HG03066 (cell line): ENCODE data around the gene DPM2.

ENCODE experiments used
- ATAC-seq: cut with Tn5 transposase; IDR thresholded peaks from one replicate; pipeline ENCODE4 v1.9.1; 2021; ENCODE audit warnings: low read depth; ENCODE audit not compliant: unreplicated experiment

Gene DPM2

DNA sequence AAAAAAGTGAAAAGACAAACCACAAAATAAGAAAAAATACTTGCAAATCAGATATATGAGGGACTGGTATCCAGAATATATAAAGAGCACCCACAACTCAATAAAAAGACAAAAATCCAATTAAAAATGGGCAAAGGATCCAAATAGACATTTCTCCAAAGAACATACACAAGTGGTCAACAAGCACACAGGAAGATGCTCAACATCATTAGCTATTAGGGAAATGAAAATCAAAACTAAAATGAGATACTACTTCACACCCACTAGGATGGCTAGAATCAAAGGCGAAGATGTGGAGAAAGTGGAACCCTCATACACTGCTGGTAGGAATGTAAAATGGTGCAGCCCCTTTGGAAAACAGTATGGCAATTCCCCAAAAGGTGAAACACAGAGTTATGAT, 21.1 kb upstream of the DPM2 start:
- ATAC-seq = no peak

DNA sequence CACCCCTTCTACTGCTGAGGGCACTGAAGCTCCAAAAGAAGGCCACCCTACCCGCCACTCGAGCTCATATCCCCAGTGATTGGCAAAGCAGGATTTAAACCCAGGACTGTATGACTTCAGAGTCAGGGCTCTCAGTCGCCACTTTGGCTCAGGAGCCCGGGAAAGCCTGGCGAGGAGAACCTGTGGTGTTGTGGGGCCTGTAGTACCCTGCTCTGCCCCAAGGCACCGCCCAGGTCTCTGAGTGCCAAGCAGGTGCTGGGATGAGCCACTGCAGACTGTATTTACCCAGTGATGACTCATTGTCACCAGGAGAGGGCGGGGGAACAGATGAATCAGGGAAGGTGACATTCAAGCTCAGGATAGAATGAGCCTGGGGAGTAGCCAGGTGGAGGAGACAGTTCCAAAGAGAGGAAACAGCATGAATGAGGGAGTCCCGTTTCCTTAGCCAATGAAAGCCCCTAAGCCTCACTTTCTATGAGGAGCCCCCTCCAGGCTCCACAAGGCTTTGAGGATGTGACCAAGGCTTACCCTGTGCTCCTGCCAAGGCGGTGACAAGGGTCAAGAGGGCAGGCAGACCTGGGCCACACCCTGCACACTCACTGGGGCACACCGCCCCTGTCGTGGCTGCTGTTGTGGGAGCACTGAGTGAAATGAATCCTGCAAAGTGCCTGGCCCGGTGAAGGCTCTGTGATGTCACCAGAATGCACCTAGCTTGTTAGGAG, 17.8 kb upstream of the DPM2 start:
- no peak for ATAC-seq

DNA sequence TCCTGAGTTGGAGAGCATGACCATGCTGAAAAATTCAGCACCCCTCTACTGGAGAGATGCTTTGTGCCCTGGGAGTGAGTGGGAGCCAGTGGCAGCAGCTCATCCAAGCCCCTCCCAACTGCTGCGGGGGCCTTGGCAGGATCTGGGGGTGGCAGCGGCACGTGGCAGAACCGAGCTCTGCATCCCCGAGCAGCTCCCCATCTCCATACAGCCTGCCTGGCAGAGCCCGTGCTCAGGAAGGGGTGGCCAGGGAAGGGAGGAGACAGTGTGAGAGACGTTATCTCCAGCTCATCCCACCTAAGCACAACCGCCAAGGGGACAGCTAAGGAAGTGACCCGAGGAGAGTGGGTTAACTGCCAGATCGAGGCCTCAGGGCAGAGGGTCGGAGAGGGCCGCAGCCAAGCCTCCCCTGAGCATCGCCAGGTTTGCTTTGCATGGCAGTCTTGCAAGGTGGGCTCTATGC, 17.2 kb upstream of the DPM2 start:
- ATAC-seq = no peak

DNA sequence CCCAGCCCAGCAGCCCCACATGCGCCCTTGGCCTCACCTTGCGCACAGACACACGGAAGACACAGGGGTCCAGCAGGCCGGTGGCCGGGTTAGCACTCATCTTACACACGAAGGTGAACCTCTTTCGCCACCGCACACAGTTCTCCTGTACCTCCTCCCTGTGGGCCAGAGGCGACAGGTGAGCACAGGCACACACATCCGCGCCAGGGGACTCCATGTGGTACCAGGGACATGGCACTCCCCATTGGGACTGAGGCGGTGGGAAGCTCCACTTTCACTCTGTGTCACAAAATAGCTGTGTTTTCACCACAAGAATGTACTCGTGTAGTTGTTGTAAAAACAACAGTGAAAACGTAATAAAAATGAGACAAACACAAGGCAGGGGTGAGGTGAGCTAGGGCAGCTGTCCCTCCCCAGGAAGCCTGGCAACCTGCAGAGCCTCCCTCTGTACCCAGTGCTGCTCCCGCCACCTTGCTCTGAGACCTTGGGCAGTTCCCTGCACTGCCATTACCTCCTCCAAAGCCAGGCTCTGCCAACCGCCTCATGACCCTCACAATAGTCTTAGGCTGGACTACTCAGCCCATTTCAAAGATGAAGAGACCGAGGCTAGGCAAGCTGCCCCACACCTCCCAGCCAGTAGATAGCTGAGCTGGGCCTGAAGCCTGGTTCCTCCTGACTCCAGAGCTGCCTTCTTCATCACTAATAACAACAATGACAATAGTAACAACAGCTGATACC, 16.3 kb upstream of the DPM2 start:
- ATAC-seq = no peak

DNA sequence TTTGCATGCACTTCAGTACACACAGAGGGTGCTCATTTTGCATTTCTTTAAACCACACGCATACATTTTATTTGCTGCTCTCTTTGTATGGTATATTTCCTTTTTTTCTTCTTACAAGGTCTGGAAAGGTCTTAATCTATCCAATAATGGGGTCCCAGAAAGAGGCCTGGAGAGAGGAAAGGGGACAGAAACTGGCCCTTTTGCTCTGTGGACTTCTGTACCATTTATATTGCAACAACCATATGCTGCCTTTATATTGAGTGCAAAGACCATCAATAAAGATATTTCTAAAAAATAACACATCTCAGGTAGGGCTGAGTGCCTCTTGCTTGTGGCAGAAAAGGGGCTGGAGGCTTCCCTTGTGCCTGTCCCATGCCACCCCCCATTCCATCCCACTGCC, 15.5 kb upstream of the DPM2 start:
- ATAC-seq = no peak

DNA sequence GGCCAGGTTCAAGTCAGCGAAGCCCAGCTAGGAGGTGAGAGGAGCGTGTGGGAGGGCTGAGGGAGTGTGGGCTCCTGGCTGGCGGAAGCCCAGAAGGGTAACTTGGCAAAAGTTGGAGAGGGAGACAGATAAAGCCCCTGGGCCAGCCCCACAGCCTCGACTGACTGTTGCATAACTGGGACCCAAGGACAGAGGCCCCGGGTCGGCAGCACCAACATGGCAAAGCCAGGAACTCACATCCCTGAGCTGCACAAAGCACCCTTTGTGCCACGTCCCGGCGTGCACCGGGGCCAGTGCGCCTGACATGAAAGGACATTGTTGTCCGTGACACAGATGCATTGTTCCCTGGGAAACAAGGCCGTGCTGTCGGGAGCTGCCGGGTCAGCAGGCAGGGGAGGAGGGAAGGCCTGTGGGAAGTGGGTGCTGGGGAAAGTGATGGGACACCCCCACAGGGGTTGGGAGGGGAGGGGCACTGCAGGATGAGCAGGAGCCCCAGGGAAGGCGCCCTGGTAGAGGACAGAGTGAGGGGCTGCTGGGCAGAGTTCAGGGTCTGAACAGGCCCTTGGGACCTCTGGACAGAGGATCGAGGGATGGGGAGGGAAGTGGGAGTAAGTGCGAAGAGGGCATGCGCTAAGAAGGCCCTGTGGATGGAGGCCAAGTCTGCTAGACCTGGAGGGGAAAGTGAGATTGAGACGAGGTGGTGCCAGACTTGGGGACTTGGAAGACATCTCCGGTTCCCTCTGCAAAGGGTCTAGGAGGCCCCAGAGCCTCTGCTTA, 13.0 kb upstream of the DPM2 start:
- no peak for ATAC-seq

DNA sequence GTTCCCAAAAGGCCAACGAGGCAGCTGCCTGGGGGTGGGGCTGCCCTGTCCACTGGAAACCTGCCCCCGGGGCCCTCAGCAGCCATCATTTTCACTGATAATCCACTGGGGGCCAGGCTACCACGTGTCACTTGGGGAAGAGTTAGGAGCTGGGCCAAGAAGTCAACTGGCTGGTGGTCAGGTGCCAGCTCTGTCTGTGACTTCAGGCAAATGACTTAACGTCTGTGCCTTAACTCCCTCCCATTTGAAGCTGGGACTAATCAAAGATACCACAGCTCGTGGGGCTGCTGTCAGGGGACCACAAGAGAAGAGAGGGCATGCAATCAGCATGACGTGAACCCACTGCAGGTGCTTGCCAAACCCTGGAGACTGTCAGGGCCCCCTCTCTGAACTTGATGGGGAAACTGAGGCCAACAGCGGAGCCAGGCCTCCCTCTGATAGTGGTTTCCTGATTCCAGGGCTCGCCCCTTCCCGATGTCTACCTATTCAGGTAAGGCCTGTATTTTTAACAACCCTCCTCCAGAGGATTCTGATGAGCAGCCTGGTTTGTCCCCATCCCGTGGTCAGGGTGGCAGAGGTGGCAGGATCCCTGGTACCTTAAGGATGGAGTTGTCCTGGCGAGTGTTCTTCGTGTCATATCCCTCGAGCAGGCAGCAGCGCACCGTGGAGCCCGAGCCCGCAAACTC, 12.3 kb upstream of the DPM2 start:
- no peak for ATAC-seq

DNA sequence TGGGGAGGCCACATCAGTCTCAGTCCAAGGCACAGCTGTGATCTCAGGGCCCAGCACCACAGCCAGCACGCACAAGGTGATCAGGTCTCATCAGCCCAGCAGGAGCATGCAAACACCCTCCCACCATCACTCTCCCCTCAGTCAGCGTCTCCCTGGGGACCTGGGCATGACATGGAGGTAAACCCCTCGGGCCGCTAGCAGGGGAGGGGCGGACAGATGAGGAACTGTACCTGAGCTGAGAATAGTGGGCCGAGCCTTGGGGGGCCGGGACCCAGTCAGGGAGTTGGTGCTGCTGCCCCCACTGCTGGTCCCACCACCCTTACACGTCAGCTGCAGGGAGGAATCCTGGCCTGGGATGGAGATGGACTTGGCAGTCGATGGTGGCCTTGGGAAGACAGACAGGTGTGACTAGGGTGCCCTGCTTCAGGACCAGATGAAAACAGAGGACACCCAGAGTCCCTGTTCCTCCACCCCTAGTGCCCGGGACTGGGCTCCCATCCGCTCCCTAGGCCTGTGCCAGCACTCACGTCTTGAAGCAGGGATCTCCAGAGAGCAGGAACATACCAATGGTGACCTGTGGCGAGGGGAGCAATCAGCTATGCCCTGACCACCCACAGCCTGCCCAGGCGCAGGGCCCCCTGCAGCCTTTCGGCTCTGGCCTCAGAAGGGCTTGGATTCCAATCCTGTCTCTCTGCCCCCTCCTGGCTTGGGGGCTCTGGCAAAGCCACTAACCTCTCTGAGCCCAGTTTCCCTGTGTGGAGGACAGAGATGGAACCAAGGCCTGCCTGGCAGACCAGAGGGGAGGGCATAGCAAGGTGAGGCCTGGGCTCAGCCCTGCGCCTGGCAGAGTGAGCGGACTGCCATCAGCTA, 10.4 kb upstream of the DPM2 start:
- ATAC-seq = no peak

DNA sequence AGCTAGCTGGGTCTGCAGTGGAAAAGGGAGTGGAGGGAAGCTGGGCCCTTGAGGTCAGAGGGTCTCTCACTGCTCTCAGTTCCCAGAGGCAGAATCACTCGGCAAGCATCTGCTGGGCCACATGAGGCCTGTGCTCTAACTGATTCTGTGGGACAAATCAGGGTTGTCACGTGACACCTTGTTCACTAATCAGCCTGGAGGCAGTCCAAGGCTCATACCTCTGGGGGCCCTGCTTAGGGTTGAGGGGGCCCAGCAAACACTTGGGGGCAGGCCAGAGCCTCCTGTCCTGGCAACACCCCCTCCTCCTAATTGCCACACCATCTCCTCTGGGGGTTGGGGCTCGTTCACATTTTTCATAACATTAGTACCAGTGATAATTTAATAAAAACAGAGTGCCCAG, 9.1 kb upstream of the DPM2 start:
- ATAC-seq = no peak

DNA sequence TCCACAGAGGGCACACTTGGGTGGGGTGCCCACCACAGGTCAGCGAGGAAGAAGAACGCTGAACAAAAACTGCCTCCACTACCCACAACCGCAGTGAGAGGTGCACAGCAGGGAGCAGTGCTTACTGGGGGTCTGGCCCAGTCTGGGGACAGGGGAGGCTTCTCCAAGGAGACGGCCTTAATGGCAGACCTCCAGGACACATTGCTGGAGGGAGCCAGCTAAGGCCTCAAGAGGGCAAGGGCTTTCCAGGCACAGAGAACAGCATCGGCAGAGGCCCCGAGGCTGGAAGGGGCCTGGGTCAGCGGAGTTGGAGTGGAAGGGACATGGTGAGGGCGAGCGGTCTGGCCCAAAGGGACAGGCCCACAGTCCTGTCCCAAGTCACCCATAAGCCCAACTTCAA, 8.3 kb upstream of the DPM2 start:
- no peak for ATAC-seq

DNA sequence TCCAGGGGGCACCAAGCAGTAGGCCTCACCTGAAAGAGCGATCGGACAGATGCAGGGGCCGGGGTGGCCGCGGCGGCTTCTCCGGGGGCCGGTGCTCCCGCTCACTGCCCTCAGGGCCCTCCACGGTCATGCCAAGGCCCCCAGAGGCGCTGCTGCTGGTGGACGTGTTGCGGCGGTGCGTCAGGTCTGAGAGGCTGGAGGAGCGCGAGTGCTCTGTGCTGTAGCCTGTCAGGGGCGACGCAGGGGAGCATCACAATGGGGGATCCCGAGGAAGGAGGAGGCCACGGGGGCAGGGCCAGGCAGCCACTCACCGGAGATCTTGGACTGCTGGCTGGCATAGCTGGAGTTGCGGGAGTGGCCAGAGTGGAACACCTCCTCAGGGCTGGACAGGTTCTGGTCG, 7.7 kb upstream of the DPM2 start:
- no peak for ATAC-seq

DNA sequence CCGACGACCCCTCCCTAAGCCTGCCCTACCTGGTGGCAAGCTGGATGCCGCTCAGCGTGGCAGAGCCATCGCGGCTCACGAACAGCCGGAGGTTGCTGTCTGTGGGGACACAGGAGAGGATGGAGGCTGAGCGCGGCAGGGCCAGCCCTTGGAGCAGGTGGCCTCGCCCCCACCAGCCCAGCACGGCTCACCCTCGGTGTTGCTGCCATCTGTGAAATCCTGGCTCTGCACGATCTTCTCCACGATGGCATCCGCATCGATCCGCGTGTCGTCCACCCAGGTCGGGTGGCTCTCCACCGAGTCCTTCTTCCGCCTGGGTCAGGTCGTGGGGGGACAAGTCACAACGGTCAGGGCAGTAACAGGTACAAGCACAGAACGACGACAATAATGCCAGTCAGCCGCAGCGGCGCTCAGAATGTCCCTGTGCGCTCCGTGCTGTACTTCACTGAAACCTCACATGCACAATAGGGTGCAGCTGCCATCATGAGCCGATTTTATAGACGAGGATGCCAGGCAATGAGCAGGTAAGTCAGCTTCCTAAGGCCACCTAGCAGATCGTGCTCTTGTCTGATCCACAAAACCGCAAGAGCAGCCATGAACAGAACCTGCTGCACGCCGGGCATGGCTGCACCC, 7.0 kb upstream of the DPM2 start:
- ATAC-seq = no peak

DNA sequence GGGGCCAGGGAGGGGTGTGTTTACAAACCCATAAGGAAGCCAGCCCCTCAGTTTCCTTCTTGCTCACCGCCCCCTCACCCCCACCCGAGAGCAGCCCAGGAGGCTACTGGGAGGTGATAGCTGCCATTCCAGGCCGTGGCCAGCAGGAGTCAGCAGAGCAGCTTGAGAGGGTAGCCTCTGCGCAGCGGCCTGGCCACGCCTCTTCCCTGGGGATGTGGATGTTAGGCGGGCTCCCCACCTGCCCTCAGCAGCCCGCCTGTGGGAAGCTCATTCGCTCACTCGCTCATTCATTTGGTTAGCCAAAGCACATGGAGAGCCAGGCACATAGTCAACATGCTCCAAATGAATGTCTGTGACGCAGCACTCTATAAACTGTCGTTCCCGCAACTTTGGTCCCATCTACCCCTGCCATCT, 6.1 kb upstream of the DPM2 start:
- peak; percentile 64 for ATAC-seq

DNA sequence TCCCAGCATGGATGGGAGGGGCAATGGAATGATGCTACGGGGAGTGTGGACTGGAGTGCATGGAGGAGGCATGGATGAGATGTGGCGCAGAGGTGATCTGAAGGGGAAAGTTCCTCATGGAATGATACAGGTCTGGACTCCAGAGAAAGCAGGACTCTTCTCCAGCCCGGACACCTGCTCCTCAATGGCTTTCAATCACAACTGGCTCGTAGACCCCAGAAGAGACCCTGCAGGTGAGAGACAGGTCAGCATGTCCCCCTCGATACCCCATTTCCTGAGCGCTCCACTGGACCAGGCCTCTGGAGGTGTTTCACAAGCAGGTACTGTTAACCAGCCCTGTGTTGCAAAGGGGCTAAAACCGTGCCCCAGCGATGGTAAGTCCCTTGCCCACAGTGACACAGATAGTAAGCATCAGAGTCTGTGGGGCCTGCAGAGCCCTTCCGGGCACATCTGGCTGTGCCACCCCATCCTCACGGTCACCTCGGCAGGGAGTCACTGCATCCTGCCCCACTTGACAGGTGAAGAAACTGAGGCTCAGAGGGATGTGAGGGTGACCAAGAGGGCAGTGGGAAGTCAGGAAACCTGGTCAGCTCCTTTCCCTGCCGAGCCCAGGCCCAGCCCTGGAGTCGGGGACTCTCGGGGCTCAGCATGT, 5.5 kb upstream of the DPM2 start:
- ATAC-seq = no peak

DNA sequence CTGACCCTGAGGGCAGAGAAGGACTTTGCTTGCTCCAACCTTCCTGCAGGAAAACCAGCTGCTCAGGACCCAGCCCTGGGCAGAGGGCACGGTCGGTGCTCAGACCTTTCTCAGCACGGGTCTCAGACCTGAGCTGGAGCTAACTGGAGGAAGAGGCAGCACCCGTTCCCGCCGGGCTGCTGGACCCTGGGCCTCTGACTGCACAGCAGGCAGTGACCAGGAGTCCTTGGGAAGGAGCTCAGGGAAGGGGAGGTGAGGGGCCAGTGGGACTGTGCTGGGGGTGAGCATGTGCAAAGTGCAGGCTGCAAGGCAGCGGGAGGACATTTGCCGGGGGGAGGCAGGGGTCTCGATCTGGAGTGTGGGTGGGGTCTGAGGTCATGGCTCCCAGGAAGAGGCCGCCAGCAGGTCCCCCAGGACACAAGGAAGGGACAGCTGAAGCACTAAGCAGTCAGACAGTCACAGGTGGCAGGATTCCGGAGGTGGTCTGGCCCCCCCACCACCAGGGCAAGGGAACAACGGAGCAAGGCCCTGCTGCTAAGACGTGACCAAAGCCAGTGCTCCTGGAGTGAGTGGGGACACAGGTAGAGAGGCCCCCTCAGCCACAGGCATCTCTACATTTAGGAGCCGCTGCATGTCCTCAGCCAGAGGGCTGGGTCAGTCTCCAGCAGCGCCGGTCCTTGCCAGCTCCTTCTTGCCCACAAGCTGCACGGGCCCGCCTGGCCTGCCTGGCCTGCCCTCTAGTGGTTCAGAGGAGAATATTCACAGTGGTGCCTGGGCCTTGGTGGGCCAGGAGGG, 4.8 kb upstream of the DPM2 start:
- no peak for ATAC-seq

DNA sequence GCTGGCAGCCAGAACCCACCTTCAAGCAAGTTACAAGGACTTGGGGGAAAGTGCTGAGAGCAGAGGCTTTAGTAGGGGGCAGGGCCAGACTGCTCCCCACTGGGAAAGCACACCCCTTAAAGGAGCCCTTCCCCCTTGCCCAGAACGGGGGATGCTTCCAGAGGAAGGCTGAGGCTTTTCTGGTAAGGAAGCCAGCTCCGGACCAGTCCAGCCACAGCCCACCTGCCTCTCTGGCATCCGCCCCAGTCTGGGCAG, 4.2 kb upstream of the DPM2 start:
- no peak for ATAC-seq

DNA sequence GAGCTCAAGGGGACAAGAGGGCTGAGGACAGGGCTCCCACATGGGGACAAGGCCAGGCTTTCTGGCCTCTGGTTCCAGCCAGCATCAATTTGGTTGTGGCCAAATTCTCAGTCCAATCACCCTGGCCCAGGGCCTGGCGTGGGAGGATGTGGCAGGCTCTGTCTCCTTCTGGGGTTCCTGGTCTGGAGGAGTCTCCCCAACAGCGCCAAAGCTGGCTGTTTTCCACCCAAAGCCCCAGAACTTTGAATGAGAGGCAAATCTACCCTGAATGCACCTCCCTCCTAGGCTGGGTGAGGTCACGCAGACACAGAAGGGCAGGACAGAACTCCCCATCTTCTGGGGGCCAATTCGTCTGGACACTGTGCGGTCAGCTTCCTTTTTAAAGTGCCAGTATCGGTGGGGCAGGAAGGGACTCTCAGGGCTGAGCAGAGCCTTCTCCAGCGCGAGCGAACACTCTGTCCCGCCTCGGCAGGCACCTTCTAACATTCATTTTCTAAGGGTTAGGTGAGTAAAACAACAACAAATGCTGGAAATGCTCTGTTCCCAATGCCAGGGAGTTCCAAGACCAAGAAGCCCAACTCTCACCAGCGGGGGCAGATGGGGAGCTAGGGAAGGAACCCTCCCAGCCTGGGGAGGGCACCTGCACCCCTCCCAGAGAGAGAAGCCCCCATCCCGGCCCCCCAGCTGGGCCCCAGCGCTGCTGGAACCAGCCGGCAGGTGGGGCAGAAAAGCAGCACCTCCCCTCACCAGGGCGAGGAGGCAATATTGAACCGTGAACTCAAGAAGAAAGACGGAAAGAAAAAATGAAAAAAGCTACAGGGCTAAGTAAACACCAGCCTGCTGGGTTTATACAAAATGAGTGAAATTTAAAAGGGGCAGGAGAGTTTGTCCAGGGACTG, 3.7 kb upstream of the DPM2 start:
- ATAC-seq = no peak

DNA sequence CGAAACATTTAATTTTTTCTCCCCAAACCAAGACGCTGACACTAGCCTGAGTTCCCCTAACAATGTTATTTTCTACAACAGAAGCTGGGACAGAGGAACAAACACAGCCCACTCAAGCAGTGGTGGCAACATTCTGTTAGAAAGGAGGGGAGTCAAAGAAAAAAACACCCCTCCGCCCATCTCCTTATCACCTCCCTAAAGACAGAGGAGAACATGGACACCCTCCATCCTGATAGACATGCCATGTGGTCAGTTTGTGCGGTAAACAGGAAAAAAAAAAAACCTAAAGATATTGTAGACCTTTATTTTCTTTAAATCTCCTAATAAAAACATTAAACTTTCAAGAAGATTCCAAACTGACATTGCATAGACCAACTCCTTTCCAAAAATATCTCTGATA, 2.9 kb upstream of the DPM2 start:
- no peak for ATAC-seq
